H1 (cell line): ENCODE data around the gene GADD45GIP1. TPM values are rescaled to one million over a fixed set of nuclear protein-coding genes. Genes with fewer than 3 reads are reported as not detected.

Source experiments
- CTCF ChIA-PET: fragments of 300-600 bp; sonication (Branson Sonifier 250); formaldehyde crosslinking; loops from one replicate; lab custom pipeline; 2021; ENCODE audit not compliant: partially characterized antibody; lab: Charles Lee
- POLR2A ChIA-PET: fragments of 300-600 bp; sonication (Branson Sonifier 250); formaldehyde crosslinking; loops from one replicate; lab custom pipeline; 2021; ENCODE audit warnings: inconsistent platforms; ENCODE audit not compliant: partially characterized antibody; lab: Charles Lee
- DNase-seq, 2 experiments: peaks; one replicate each; pipeline versions ENCODE4 v3.0.0 to v3.0.0-alpha.2; 2010 to 2022; ENCODE audit warnings: low spot score in 2 of 2, low read depth in 1 of 2, mixed read lengths in 1 of 2
- FAIRE-seq: peaks from 2 replicates; lab custom pipeline; 2011; peaks lifted over from hg19 to GRCh38; lab: Jason Lieb, UNC
- H2AFZ ChIP-seq: 2 replicates; pipeline ENCODE4 v1.8.1; 2012; ENCODE audit warnings: low read length, inconsistent platforms
- H2AK5ac ChIP-seq: 2 replicates; pipeline ENCODE4 v1.6.1; 2013; ENCODE audit warnings: low read depth, low read length
- H2BK120ac ChIP-seq: replicated peaks from 2 replicates; pipeline ENCODE3; 2013; ENCODE audit warnings: low read depth, low read length, inconsistent platforms
- H2BK12ac ChIP-seq: 2 replicates; pipeline ENCODE4 v1.6.1; 2013; ENCODE audit warnings: low read depth, low read length
- H2BK15ac ChIP-seq: 2 replicates; pipeline ENCODE4 v1.6.1; 2013; ENCODE audit warnings: low read length
- H2BK20ac ChIP-seq: 2 replicates; pipeline ENCODE4 v1.6.1; 2013; ENCODE audit warnings: low read length
- H2BK5ac ChIP-seq: 2 replicates; pipeline ENCODE4 v1.6.1; 2013; ENCODE audit warnings: low read depth, low read length
- H3K14ac ChIP-seq: 2 replicates; pipeline ENCODE4 v1.6.1; 2013; ENCODE audit warnings: inconsistent platforms; ENCODE audit not compliant: insufficient read length
- H3K18ac ChIP-seq: 2 replicates; pipeline ENCODE4 v1.6.1; 2013; ENCODE audit warnings: low read length; ENCODE audit errors: extremely low read depth
- H3K23ac ChIP-seq: 2 replicates; pipeline ENCODE4 v1.6.1; 2013; ENCODE audit warnings: inconsistent platforms; ENCODE audit not compliant: insufficient read length
- H3K23me2 ChIP-seq: 2 replicates; pipeline ENCODE4 v1.6.1; 2013; ENCODE audit warnings: low read depth, low read length
- H3K27ac ChIP-seq: 2 replicates; pipeline ENCODE4 v1.6.1; 2011; ENCODE audit warnings: low read depth, low read length, inconsistent platforms
- H3K27me3 ChIP-seq, 4 experiments: replicated peaks in 1 of 4; 1 replicate in 1 of 4; 2 replicates in 3 of 4; pipeline versions ENCODE4 v1.6.1 to v1.8.1; 2011 to 2013; ENCODE audit warnings: low read length in 3 of 4, mild to moderate bottlenecking in 3 of 4, inconsistent platforms in 2 of 4, mixed read lengths in 2 of 4, moderate library complexity in 1 of 4; ENCODE audit not compliant: control insufficient read depth in 3 of 4, insufficient read depth in 3 of 4; ENCODE audit errors: extremely low read depth in 1 of 4
- H3K36me3 ChIP-seq, 4 experiments: 2 replicates each; pipeline versions ENCODE4 v1.6.1 to v1.8.1; 2011 to 2013; ENCODE audit warnings: mild to moderate bottlenecking in 4 of 4, low read length in 3 of 4, moderate library complexity in 2 of 4, control low read depth in 1 of 4, inconsistent platforms in 1 of 4; ENCODE audit not compliant: insufficient read depth in 4 of 4, control insufficient read depth in 2 of 4
- H3K4ac ChIP-seq: replicated peaks from 2 replicates; pipeline ENCODE3; 2013; ENCODE audit warnings: low read length, low read depth, mixed read lengths, inconsistent platforms; ENCODE audit not compliant: insufficient read length
- H3K4me1 ChIP-seq, 4 experiments: replicated peaks in 1 of 4; 1 replicate in 1 of 4; 2 replicates in 3 of 4; pipeline versions ENCODE4 v1.6.1 to v1.8.1; 2011 to 2013; ENCODE audit warnings: low read length in 3 of 4, inconsistent platforms in 2 of 4, mixed read lengths in 1 of 4; ENCODE audit not compliant: insufficient read depth in 4 of 4, control insufficient read depth in 3 of 4
- H3K4me2 ChIP-seq, 2 experiments: 2 replicates each; pipeline versions ENCODE4 v1.6.1 to v1.8.1; 2011 to 2013; ENCODE audit warnings: low read depth in 2 of 2, low read length in 2 of 2, control low read depth in 1 of 2, inconsistent platforms in 1 of 2, mild to moderate bottlenecking in 1 of 2; ENCODE audit not compliant: insufficient read depth in 1 of 2
- H3K4me3 ChIP-seq, 4 experiments: fragments of 200-600, 300-600 bp in 1 of 4; sonication (generic), shearing (Covaris generic), sonication (Bioruptor Twin) in 1 of 4; 2 replicates each; pipeline versions ENCODE4 v1.5.1 to v1.8.1; 2011 to 2016; ENCODE audit warnings: low read length in 4 of 4, low read depth in 3 of 4, control low read depth in 2 of 4, inconsistent platforms in 2 of 4, mild to moderate bottlenecking in 2 of 4, mixed read lengths in 1 of 4, moderate library complexity in 1 of 4; ENCODE audit not compliant: insufficient read depth in 2 of 4; ENCODE audit errors: extremely low read depth in 1 of 4
- H3K56ac ChIP-seq: replicated peaks from 2 replicates; pipeline ENCODE3; 2013; ENCODE audit warnings: low read depth, mild to moderate bottlenecking, mixed read lengths, low read length, inconsistent platforms; ENCODE audit not compliant: insufficient read length
- H3K79me1 ChIP-seq: 2 replicates; pipeline ENCODE4 v1.6.1; 2013; ENCODE audit warnings: low read depth, low read length, control low read depth
- H3K79me2 ChIP-seq, 2 experiments: 2 replicates each; pipeline versions ENCODE4 v1.6.1 to v1.8.1; 2012 to 2013; ENCODE audit warnings: low read length in 2 of 2, mild to moderate bottlenecking in 2 of 2, inconsistent platforms in 1 of 2; ENCODE audit not compliant: insufficient read depth in 2 of 2, control insufficient read depth in 1 of 2
- H3K9ac ChIP-seq, 4 experiments: replicated peaks in 1 of 4; 1 replicate in 1 of 4; 2 replicates in 3 of 4; pipeline versions ENCODE4 v1.6.1 to v1.8.1; 2011 to 2013; ENCODE audit warnings: low read depth in 3 of 4, low read length in 3 of 4, control low read depth in 2 of 4, mild to moderate bottlenecking in 2 of 4, moderate library complexity in 2 of 4, inconsistent platforms in 1 of 4; ENCODE audit errors: extremely low read depth in 1 of 4
- H3K9me3 ChIP-seq, 2 experiments: 2 replicates each; pipeline versions ENCODE4 v1.6.1 to v1.8.1; 2012 to 2013; ENCODE audit warnings: mild to moderate bottlenecking in 2 of 2, moderate library complexity in 2 of 2, control low read depth in 1 of 2, inconsistent platforms in 1 of 2, low read depth in 1 of 2, low read length in 1 of 2, mixed read lengths in 1 of 2; ENCODE audit not compliant: insufficient read depth in 2 of 2
- H4K20me1 ChIP-seq, 2 experiments: replicated peaks in 1 of 2; 2 replicates each; pipeline versions ENCODE3 to v1.8.1; 2011 to 2013; ENCODE audit warnings: inconsistent platforms in 2 of 2, low read length in 2 of 2, mild to moderate bottlenecking in 1 of 2; ENCODE audit not compliant: insufficient read depth in 2 of 2, control insufficient read depth in 1 of 2
- H4K5ac ChIP-seq: 2 replicates; pipeline ENCODE4 v1.6.1; 2013; ENCODE audit warnings: low read length, low read depth, mixed read lengths, inconsistent platforms; ENCODE audit not compliant: insufficient read length
- H4K8ac ChIP-seq: 2 replicates; pipeline ENCODE4 v1.8.0; 2013; ENCODE audit warnings: mild to moderate bottlenecking, moderate library complexity, low read length, inconsistent platforms; ENCODE audit not compliant: insufficient read depth; ENCODE audit errors: extremely low read depth
- H4K91ac ChIP-seq: replicated peaks from 2 replicates; pipeline ENCODE3; 2013; ENCODE audit warnings: low read length, mixed read lengths, inconsistent platforms; ENCODE audit not compliant: insufficient read length
- GTF2F1 ChIP-seq: IDR thresholded peaks from 2 replicates; pipeline ENCODE4 v1.6.1; 2012; ENCODE audit warnings: low read depth, low read length, improper control_type of control experiment, borderline replicate concordance
- HDAC2 ChIP-seq, 2 experiments: fragments of 300-600 bp in 1 of 2; sonication (generic) in 1 of 2; IDR thresholded peaks; 2 replicates each; pipeline ENCODE4 v1.6.1; 2011 to 2012; ENCODE audit warnings: low read depth in 2 of 2, low read length in 2 of 2, mild to moderate bottlenecking in 2 of 2, moderate library complexity in 2 of 2, borderline replicate concordance in 1 of 2, inconsistent platforms in 1 of 2
- POLR2A ChIP-seq, 2 experiments: IDR thresholded peaks; 1 replicate in 1 of 2; 2 replicates in 1 of 2; pipeline ENCODE4 v1.6.1; 2011; ENCODE audit warnings: low read depth in 2 of 2, low read length in 2 of 2, mild to moderate bottlenecking in 2 of 2; ENCODE audit errors: control extremely low read depth in 1 of 2
- POLR2AphosphoS5 ChIP-seq: IDR thresholded peaks from 2 replicates; pipeline ENCODE4 v1.6.1; 2011; ENCODE audit warnings: low read depth, low read length
- WGBS, 2 experiments: shearing (Covaris generic) in 1 of 2; methylation state at CpG; one replicate each; pipeline versions ENCODE4 v1.1.6 to v1.1.7; 2013 to 2015; ENCODE audit warnings: low lambda C conversion rate in 2 of 2, mixed read lengths in 2 of 2, inconsistent platforms in 1 of 2, low coverage in 1 of 2, missing lambda C conversion rate in 1 of 2; ENCODE audit not compliant: insufficient replicate concordance in 2 of 2, insufficient coverage in 1 of 2, insufficient read length in 1 of 2; ENCODE audit errors: extremely low coverage in 1 of 2, missing lambda C conversion rate in 1 of 2; 5-methylcytosine and 5-hydroxymethylcytosine counted together
- polyA plus RNA-seq, 7 experiments: library from polyadenylated mRNA; depleted of rRNA in 3 of 7; stranded (reverse) in 5 of 7; unstranded in 2 of 7; fragments of >200 nt in 5 of 7; fragments of 200-250 nt in 2 of 7; gene quantifications; 1 replicate in 5 of 7; 2 replicates in 1 of 7; 4 replicates in 1 of 7; pipeline versions ENCODE4 v1.2.1 to v1.2.3, GENCODE V29; 2011 to 2013; ENCODE audit warnings: missing spikeins in 2 of 7, mixed read lengths in 2 of 7
- total RNA-seq: library from RNA; stranded (reverse); fragmentation: NEBNext Ultra II Directional; extraction: Animal tissue kit (Norgen Biotek cat#: 25700); gene quantifications from 2 replicates; pipeline ENCODE4 v1.2.1, GENCODE V29; 2021

The GADD45GIP1 gene
- total and polyA plus RNA-seq, 2 of the 8 experiments (the other 6 are each of a cell fraction or from before 2014, with no cell fraction given), result 42.2 to 42.6 TPM

DNA sequence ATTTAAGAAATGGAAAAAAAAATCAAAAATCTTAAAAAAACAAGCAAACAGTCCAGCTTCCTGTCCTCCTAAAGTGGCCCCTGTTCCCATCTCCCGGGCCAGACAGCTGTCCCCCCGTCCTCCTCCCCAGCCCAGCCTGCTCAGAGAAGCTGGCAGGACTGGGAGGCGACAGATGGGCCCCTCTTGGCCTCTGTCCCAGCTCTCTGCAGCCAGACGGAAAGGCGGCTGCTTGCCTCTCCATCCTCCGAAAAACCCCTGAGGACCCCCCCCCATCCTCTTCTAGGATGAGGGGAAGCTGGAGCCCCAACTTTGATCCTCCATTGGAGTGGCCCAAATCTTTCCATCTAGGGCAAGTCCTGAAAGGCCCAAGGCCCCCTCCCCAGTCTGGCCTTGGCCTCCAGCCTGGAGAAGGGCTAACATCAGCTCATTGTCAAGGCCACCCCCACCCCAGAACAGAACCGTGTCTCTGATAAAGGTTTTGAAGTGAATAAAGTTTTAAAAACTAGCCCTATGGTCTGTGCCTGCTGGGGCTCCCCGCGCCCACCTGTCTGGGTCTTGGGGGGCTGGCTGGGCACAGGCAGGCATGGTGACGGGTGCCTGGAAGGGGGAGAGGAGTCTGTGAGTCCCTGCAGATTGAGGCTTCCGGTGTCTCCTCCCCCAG lies 3.8 kb downstream of the GADD45GIP1 start:
- POLR2A ChIA-PET, result interaction anchor here (0.6 to 8.1 kb wide), 28 partner anchors 6 to 309 kb away, joined by 3 to 71 read pairs (median 4); partner anchors contain the start of genes CALR, DNASE2, FARSA and GCDH
- CTCF ChIA-PET, result interaction anchor here (1.6 to 6.7 kb wide), 2 partner anchors 10 to 13 kb away, joined by 3 to 62 read pairs; no protein-coding TSS in a partner anchor

More for the DNA sequence above, 3.8 kb downstream of the GADD45GIP1 start:
- no peak for FAIRE-seq
- peaks cover 4 to 27% of the 10 kb centered on the region in 2 experiments; a peak in 3 of 4 replicates for H3K79me2 ChIP-seq
- H4K5ac ChIP-seq, result no peak overlapping the region
- peaks cover 15 to 52% (median 26%) of the 10 kb centered on the region in 4 experiments for H3K36me3 ChIP-seq
- H2BK5ac ChIP-seq, result no peak overlapping the region
- H3K56ac ChIP-seq, result no peak overlapping the region
- DNase-seq, result no peak
- no peak overlapping the region for H3K4ac ChIP-seq
- no peaks in the 10 kb centered on the region for H3K27me3 ChIP-seq
- no peak overlapping the region for H3K18ac ChIP-seq
- H3K9me3 ChIP-seq, result no peaks in the 10 kb centered on the region
- H2BK20ac ChIP-seq, result no peak overlapping the region
- no peak overlapping the region for H2BK120ac ChIP-seq
- H2AK5ac ChIP-seq, result no peak overlapping the region
- H3K27ac ChIP-seq, result no peak overlapping the region
- no peak overlapping the region for H3K9ac ChIP-seq
- no peak overlapping the region for H2BK15ac ChIP-seq
- H3K4me1 ChIP-seq, result peaks cover 0 to 4% (median 2%) of the 10 kb centered on the region in 4 experiments; a peak in 3 of 7 replicates
- H4K8ac ChIP-seq, result no peak overlapping the region
- H4K20me1 ChIP-seq, result peaks cover 0 to 9% of the 10 kb centered on the region in 2 experiments
- peaks cover 6% of the 10 kb centered on the region for H3K23me2 ChIP-seq
- H2AFZ ChIP-seq, result no peak overlapping the region
- no peak overlapping the region for H2BK12ac ChIP-seq
- no peak overlapping the region for H3K4me3 ChIP-seq
- peaks cover 4% of the 10 kb centered on the region; the same call in 1 of the 2 replicates for H3K79me1 ChIP-seq
- WGBS, 2 experiments, result 98% methylated on average over 5 of the region's 11 CpGs; no CpG with 5 or more reads in 1 of the 2 experiments
- no peak overlapping the region for H3K4me2 ChIP-seq
- H3K14ac ChIP-seq, result no peak overlapping the region
- H4K91ac ChIP-seq, result no peak overlapping the region
- no peak overlapping the region for H3K23ac ChIP-seq
- TF ChIP-seq HDAC2 (IDR thresholded peaks at IDR 0.05; ENCODE audit: borderline replicate concordance in 1 of 2, low read depth in 2 of 2, low read length in 2 of 2) (no peak), GTF2F1 (no peak), POLR2A (IDR thresholded peaks at IDR 0.05; ENCODE audit: control extremely low read depth in 1 of 2, low read depth in 2 of 2, low read length in 2 of 2) (peak; percentile 46 to 48; a peak in 2 of 3 replicates), POLR2AphosphoS5 (0 out of 2 replicates have a peak, but pooled peaks have one; percentile 49)
- TF ChIP-seq, all 59 proteins: peak for 2
